Colonic mucosa (tissue), 4 donors: ENCODE results near the gene GAL3ST1. TPM values are rescaled to one million over a fixed set of nuclear protein-coding genes. Genes with fewer than 3 reads are reported as not detected.
"Not testable (repeated sequence)": the region's sequence is repeated elsewhere in the genome, so short reads cannot be mapped to it uniquely, and the experiment has no call there.

ENCODE experiments used
- DNase-seq: peaks from one replicate; pipeline ENCODE4 v3.0.0-alpha.2; 2020
- H3K27ac ChIP-seq: fragments of 200-600 bp; one replicate; pipeline ENCODE4 v1.8.0; 2021
- H3K27me3 ChIP-seq: fragments of 200-600 bp; one replicate; pipeline ENCODE4 v1.8.0; 2021
- H3K36me3 ChIP-seq: fragments of 200-600 bp; one replicate; pipeline ENCODE4 v1.8.0; 2021
- H3K4me1 ChIP-seq: fragments of 200-600 bp; one replicate; pipeline ENCODE4 v1.8.0; 2021; ENCODE audit warnings: mild to moderate bottlenecking
- H3K4me3 ChIP-seq: fragments of 200-600 bp; one replicate; pipeline ENCODE4 v1.8.0; 2021
- H3K9ac ChIP-seq, 2 donors: one replicate each; pipeline ENCODE4 v1.7.0; 2013; ENCODE audit warnings: control low read depth in 2 of 2, low read depth in 2 of 2, low read length in 2 of 2
- H3K9me3 ChIP-seq: fragments of 200-600 bp; one replicate; pipeline ENCODE4 v1.8.0; 2021
- CTCF ChIP-seq: fragments of 200-600 bp; IDR thresholded peaks from one replicate; pipeline ENCODE4 v1.8.0; 2022; ENCODE audit warnings: antibody characterized with exemption, mild to moderate bottlenecking
- intact Hi-C: fragments of 100-400 bp; cut with DNase I; formaldehyde crosslinking; loops from one replicate; pipeline ENCODE4 v1.14.1; 2022
- total RNA-seq, 2 donors: library from RNA; stranded (reverse); fragmentation: NEBNext Ultra II Directional in 1 of 2; extraction: Animal tissue kit (Norgen Biotek cat#: 25700) in 1 of 2; gene quantifications; one replicate each; pipeline ENCODE4 v1.2.1, GENCODE V29; 2021
- donor health status: healthy.
- donor health status: DM: no; HTN: no; CAD: no.
- donor health status: DM: no; HTN: no; CAD: no.

GAL3ST1 gene
- total RNA-seq, 2 donors from 2014 or later, result 13.4 to 18.8 TPM

GRCh38 chr22:30596199-30596598 lies 21.7 kb upstream of the GAL3ST1 start:
- H3K4me3 ChIP-seq, result no peak overlapping the region
- TF ChIP-seq CTCF, result no peak
- H3K9me3 ChIP-seq, result no peaks in the 10 kb centered on the region
- H3K27me3 ChIP-seq, result no peaks in the 10 kb centered on the region
- no peak overlapping the region for H3K9ac ChIP-seq
- H3K4me1 ChIP-seq, result no peaks in the 10 kb centered on the region
- H3K36me3 ChIP-seq, result no peaks in the 10 kb centered on the region
- no peak overlapping the region for H3K27ac ChIP-seq
- intact Hi-C loops, result no loop called here
- DNase-seq, result no peak

- H3K27me3 ChIP-seq, intact Hi-C loops, H3K9me3 ChIP-seq, H3K27ac ChIP-seq, H3K4me1 ChIP-seq, H3K9ac ChIP-seq, DNase-seq: not testable (repeated sequence)
- H3K4me3 ChIP-seq, result peak overlapping the region; percentile 95
- H3K36me3 ChIP-seq, result peaks cover 10% of the 10 kb centered on the region
Observed at GRCh38 chr22:30592360-30592713, 17.9 kb upstream of the GAL3ST1 start.

GRCh38 chr22:30591588-30592359 lies 17.3 kb upstream of the GAL3ST1 start, which contains the start of gene PES1:
Gene PES1 (minus strand): TSS chr22:30591910. CDS start chr22:30591833, 77 bp downstream.
- DNase-seq, result peak; percentile 95
- peak within 1 kb of the TSS; percentile 95 for H3K4me3 ChIP-seq
- H3K9ac ChIP-seq, result peak within 1 kb of the TSS; percentile 54 to 89
- TF ChIP-seq CTCF, result no peak
- peaks cover 3% of the 10 kb centered on the region for H3K4me1 ChIP-seq
- no peaks in the 10 kb centered on the region for H3K27me3 ChIP-seq
- intact Hi-C loops, result no loop called here
- no peaks in the 10 kb centered on the region for H3K9me3 ChIP-seq
- peak within 1 kb of the TSS; percentile 71 for H3K27ac ChIP-seq
- peaks cover 16% of the 10 kb centered on the region for H3K36me3 ChIP-seq

GRCh38 chr22:30591191-30591587 lies 16.7 kb upstream of the GAL3ST1 start:
- peak overlapping the region; percentile 95 for H3K4me3 ChIP-seq
- peaks cover 22% of the 10 kb centered on the region for H3K36me3 ChIP-seq
- TF ChIP-seq CTCF, result no peak
- DNase-seq, result no peak
- H3K4me1 ChIP-seq, result peaks cover 3% of the 10 kb centered on the region
- H3K27me3 ChIP-seq, result no peaks in the 10 kb centered on the region
- peak overlapping the region; percentile 54 to 89 for H3K9ac ChIP-seq
- no peaks in the 10 kb centered on the region for H3K9me3 ChIP-seq
- peak overlapping the region; percentile 71 for H3K27ac ChIP-seq
- intact Hi-C loops, result no loop called here

- no peak for DNase-seq
- Histone ChIP-seq H3K4me3 (no peak overlapping the region), H3K4me1 (peaks cover 3% of the 10 kb centered on the region), H3K27ac (no peak overlapping the region), H3K27me3 (no peaks in the 10 kb centered on the region), H3K36me3 (peaks cover 31% of the 10 kb centered on the region), H3K9ac (no peak overlapping the region), H3K9me3 (no peaks in the 10 kb centered on the region)
- TF ChIP-seq CTCF, result no peak
- intact Hi-C loops, result no loop called here
Observed at GRCh38 chr22:30586414-30586813, 11.9 kb upstream of the GAL3ST1 start.

- no peak overlapping the region for H3K27ac ChIP-seq
- no peaks in the 10 kb centered on the region for H3K27me3 ChIP-seq
- intact Hi-C loops, result no loop called here
- no peaks in the 10 kb centered on the region for H3K9me3 ChIP-seq
- no peak for DNase-seq
- H3K4me1 ChIP-seq, result no peaks in the 10 kb centered on the region
- no peak for TF ChIP-seq CTCF
- H3K4me3 ChIP-seq, result no peak overlapping the region
- H3K36me3 ChIP-seq, result peaks cover 48% of the 10 kb centered on the region
- no peak overlapping the region for H3K9ac ChIP-seq
Observed at GRCh38 chr22:30584441-30584840, 10.0 kb upstream of the GAL3ST1 start.
